ENCODE results near the gene SUZ12. TPM values are rescaled to one million over a fixed set of nuclear protein-coding genes. Genes with fewer than 3 reads are reported as not detected.
A peak's percentile ranks its signal among the peaks of the same experiment; 100 is the strongest.
"Not testable (repeated sequence)": the region's sequence is repeated elsewhere in the genome, so short reads cannot be mapped to it uniquely, and the experiment has no call there.

Gene SUZ12
- total RNA-seq, 1 donor from 2014 or later: 17.4 TPM

DNA sequence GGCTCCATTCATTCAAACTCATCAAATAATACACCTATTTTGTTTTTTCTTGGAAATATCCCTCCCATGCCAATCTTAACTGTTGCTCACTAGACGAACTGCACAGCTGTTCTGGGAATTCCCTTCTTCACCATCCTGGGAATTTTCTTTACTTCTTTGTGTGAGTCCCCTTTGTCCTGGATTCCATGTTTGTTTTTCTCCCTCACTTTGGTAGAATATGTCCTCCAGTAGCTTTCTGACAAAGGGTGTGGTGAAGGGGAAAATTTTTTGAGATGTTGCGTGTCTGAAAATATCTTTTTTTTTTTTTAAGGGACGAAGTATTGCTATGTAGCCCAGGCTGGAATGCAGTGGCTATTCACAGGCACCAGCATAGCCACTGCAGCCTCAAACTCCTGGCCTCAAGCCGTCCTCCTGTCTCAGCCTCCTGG lies 18.1 kb upstream of the SUZ12 start:
- no peak for DNase-seq (ENCODE audit: low read depth)

DNA sequence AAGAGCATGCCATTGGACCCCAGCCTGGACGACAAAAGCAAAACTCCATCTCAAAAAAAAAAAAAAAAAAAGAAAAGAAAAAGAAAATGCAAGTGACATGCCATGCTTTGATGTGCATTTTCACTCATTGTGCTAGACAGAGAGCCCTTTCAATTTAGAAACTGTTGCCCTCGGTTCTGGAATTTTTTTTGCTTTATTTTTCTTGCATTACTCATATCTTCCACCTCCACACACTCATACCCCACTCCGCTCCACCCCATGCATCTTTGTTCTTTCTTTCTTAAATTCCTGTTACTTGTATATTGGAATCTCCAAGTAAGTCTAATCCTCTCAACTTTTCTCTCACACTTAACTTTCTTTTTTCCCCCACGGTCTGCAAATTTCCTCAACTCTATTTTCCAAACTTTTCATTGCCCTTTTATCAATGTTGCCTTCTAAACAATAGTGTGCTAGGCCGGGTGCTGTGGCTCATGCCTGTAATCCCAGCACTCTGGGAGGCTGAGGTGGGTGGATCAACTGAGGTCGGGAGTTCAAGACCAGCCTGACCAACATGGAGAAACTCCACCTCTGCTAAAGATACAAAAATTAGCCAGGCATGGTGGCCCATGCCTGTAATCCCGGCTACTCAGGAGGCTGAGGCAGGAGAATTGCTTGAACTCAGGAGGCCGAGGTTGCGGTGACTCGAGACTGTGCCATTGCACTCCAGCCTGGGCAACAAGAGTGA lies 16.8 kb upstream of the SUZ12 start:
- no peak for FAIRE-seq
- Histone ChIP-seq H3K36me3 (ENCODE audit: control insufficient read depth, insufficient read depth, low read length) (no peaks in the 10 kb centered on the region), H3K27me3 (ENCODE audit: control insufficient read depth, insufficient read depth, low read length) (peaks cover 2% of the 10 kb centered on the region), H3K4me3 (ENCODE audit: low read depth, low read length) (no peak overlapping the region)
- no peak for DNase-seq (ENCODE audit: low read depth)
- TF ChIP-seq, protein P1, sequence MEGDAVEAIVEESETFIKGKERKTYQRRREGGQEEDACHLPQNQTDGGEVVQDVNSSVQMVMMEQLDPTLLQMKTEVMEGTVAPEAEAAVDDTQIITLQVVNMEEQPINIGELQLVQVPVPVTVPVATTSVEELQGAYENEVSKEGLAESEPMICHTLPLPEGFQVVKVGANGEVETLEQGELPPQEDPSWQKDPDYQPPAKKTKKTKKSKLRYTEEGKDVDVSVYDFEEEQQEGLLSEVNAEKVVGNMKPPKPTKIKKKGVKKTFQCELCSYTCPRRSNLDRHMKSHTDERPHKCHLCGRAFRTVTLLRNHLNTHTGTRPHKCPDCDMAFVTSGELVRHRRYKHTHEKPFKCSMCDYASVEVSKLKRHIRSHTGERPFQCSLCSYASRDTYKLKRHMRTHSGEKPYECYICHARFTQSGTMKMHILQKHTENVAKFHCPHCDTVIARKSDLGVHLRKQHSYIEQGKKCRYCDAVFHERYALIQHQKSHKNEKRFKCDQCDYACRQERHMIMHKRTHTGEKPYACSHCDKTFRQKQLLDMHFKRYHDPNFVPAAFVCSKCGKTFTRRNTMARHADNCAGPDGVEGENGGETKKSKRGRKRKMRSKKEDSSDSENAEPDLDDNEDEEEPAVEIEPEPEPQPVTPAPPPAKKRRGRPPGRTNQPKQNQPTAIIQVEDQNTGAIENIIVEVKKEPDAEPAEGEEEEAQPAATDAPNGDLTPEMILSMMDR (IDR thresholded peaks at IDR 0.05; ENCODE audit: insufficient read depth, low read length, severe bottlenecking): no peak

More for the DNA sequence above, 18.1 kb upstream of the SUZ12 start:
- TF ChIP-seq, protein P1 (IDR thresholded peaks at IDR 0.05; ENCODE audit: insufficient read depth, low read length, severe bottlenecking): no peak
- Histone ChIP-seq H3K4me3 (ENCODE audit: low read depth, low read length) (no peak overlapping the region), H3K27me3 (ENCODE audit: control insufficient read depth, insufficient read depth, low read length) (peaks cover 2% of the 10 kb centered on the region), H3K36me3 (ENCODE audit: control insufficient read depth, insufficient read depth, low read length) (no peaks in the 10 kb centered on the region)
- no peak for FAIRE-seq

DNA sequence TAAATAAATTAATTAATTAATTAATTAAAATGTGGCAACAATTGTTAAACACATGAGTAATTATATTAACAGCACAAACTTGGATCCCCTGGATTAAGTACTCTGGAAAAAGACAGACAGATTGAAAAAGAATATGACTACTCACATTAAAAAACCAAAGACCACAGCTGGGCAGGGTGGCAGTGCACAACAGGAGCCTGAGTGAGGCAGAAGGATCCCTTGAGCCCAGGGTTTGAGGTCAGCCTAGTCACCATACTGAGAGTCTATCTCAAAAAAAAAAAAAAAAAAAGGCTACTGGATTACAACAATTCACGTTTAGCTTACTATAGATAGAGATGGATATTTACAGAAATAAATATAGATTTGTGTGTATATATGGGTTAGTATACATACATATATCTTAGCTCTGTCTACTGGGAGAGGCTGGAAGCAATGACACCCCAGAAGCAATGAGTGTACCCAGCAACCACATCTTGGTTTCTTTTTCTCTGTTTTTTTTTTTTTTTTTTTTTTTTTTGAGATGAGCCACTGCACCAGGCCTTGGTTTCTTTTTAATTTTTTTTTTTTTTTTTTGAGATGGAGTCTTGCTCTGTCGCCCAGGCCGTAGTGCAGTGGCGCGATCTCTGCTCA lies 10.6 kb upstream of the SUZ12 start:
- Histone ChIP-seq H3K4me3 (ENCODE audit: low read depth, low read length) (no peak overlapping the region), H3K27me3 (ENCODE audit: control insufficient read depth, insufficient read depth, low read length) (no peaks in the 10 kb centered on the region), H3K36me3 (ENCODE audit: control insufficient read depth, insufficient read depth, low read length) (no peaks in the 10 kb centered on the region)
- TF ChIP-seq, protein P1 (IDR thresholded peaks at IDR 0.05; ENCODE audit: insufficient read depth, low read length, severe bottlenecking): no peak
- DNase-seq (ENCODE audit: low read depth) (no peak), FAIRE-seq (no peak)

DNA sequence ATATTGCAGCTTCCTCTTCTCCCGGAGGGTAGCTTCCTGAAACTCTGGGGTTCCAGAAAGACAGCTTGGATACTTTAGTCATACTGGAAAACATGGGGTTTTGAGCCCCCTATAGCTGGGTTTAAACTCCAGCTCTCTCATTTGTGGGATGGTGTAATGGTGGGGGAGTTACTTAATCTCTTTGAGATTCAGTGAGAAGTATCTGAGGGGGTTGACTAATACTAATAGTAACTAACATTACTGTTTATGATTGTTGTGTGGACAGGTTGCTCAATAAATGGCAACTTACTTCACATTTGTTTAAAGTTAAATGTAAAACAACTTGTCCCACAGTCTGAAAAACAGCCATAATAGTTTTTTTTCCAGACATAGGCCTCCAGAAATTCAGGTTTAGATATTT lies 5.1 kb upstream of the SUZ12 start:
- Histone ChIP-seq H3K27me3 (ENCODE audit: control insufficient read depth, insufficient read depth, low read length) (no peaks in the 10 kb centered on the region), H3K4me3 (ENCODE audit: low read depth, low read length) (no peak overlapping the region), H3K36me3 (ENCODE audit: control insufficient read depth, insufficient read depth, low read length) (no peaks in the 10 kb centered on the region)
- DNase-seq (ENCODE audit: low read depth) (peak; percentile 11), FAIRE-seq (no peak)
- TF ChIP-seq, protein P1 (IDR thresholded peaks at IDR 0.05; ENCODE audit: insufficient read depth, low read length, severe bottlenecking): no peak

DNA sequence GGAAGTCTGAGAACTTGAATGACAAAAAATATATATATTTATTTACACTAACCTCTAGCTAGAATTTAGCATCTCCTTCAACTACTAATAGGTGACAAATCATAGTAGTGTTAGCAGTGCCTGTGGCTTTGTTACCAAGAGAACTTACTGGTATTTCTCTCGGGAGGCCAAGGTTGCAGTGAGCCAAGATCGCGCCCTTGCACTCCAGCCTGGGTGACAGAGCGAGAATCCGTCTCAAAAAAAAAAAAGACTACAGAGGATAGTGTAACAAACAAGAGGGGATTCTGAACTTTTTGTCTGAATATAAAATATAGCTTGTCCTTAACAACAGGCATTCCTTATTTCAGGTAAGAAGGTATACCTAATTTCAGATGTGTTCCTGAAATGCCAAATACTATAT lies 1.3 kb upstream of the SUZ12 start:
- FAIRE-seq: no peak

DNA sequence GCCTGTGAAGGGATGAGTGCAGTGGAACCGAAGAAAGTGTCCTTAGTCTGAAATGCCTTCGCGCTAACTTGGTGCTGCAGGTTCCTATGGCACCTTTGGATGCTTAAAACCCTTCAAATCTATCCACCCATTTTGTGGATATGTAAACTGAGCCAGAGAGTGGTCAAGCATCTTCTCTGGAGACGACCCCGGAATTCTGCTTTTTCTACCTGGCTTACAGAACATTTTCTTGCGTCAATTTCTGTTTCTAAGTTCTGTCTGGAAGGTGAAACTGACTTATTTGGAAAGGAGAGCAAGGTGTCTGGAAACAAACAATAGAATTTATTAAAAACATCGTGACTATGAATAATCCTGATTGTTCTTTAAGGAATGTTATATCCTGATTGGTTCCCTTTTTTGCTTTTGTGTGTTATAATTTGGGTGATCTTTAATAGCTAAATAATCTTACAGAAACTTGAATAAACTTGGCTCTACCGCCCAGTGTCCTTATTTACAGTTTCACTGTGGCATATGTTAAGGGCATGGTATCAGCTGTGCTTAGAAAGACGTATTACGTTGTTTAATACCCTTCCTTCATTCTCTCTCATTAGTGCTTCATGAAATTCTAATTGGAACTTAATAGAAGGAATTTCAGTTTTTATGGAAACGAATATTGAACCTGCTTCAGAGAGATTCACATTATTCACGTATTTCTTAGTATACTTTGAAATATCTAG lies 1.3 kb downstream of the SUZ12 start:
- not testable (repeated sequence) for H3K36me3 ChIP-seq (ENCODE audit: control insufficient read depth, insufficient read depth, low read length); H3K27me3 ChIP-seq (ENCODE audit: control insufficient read depth, insufficient read depth, low read length)
- FAIRE-seq: peak; percentile 85
- peak; percentile 6 for DNase-seq (ENCODE audit: low read depth)
- peak overlapping the region; percentile 31 for H3K4me3 ChIP-seq (ENCODE audit: low read depth, low read length)

More for the DNA sequence above, 1.3 kb upstream of the SUZ12 start:
- no peak for DNase-seq (ENCODE audit: low read depth)
- no peaks in the 10 kb centered on the region for H3K36me3 ChIP-seq (ENCODE audit: control insufficient read depth, insufficient read depth, low read length)
- TF ChIP-seq, protein P1 (IDR thresholded peaks at IDR 0.05; ENCODE audit: insufficient read depth, low read length, severe bottlenecking): no peak
- H3K4me3 ChIP-seq (ENCODE audit: low read depth, low read length): no peak overlapping the region
- no peaks in the 10 kb centered on the region for H3K27me3 ChIP-seq (ENCODE audit: control insufficient read depth, insufficient read depth, low read length)

DNA sequence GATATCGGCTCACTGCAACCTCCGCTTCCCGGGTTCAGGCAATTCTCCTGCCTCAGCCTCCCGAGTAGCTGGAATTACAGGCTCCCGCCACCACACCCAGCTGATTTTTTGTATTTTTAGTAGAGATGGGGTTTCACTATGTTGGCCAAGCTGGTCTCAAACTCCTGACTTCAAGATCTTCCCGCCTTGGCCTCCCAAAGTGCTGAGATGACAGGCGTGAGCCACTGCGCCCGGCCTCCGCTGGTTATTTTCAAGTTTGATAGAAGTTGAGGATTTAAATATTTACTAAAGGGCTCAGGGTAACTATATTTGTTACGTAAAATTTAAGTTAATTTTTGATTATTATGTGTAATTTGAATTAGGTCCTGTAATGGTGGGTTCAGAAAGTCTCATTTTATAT lies 5.1 kb downstream of the SUZ12 start:
- FAIRE-seq; H3K27me3 ChIP-seq (ENCODE audit: control insufficient read depth, insufficient read depth, low read length); H3K36me3 ChIP-seq (ENCODE audit: control insufficient read depth, insufficient read depth, low read length); H3K4me3 ChIP-seq (ENCODE audit: low read depth, low read length); DNase-seq (ENCODE audit: low read depth): not testable (repeated sequence)

DNA sequence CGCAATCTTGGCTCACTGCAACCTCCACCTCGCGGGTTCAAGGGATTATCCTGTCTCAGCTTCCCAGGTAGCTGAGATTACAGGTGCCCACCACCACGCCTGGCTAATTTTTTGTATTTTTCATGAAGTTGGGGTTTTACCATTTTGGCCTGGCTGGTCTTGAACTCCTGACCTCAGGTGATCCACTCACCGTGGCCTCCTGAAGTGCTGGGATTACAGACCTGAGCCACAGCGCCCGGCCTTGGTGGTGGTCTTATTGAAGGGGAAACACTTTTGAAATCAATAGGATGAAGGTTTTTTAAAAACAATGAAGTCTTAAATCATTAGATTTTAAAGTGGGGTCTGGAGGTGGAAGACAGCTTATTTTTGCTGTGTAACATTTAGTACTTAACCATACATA lies 5.6 kb downstream of the SUZ12 start:
- H3K36me3 ChIP-seq (ENCODE audit: control insufficient read depth, insufficient read depth, low read length); FAIRE-seq; H3K27me3 ChIP-seq (ENCODE audit: control insufficient read depth, insufficient read depth, low read length); DNase-seq (ENCODE audit: low read depth); H3K4me3 ChIP-seq (ENCODE audit: low read depth, low read length): not testable (repeated sequence)

DNA sequence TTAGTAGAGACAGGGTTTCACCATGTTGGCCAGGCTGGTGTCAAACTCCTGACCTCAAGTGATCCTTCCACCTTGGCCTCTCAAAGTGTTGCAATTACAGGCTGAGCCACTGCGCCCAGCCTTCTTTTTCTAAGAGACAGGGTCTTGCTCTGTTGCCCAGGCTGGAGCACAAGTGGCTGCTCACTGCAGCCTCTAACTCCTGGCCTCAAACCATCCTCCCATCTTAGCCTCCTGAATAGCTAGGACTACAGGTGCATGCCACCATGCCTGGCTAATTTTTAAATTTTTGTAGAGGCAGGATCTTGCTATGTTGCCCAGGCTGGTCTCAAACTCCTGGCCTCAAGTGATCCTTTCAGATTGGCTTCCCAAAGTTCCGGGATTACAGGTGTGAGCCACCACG lies 15.1 kb downstream of the SUZ12 start:
- not testable (repeated sequence) for H3K36me3 ChIP-seq (ENCODE audit: control insufficient read depth, insufficient read depth, low read length); DNase-seq (ENCODE audit: low read depth); H3K27me3 ChIP-seq (ENCODE audit: control insufficient read depth, insufficient read depth, low read length); FAIRE-seq; H3K4me3 ChIP-seq (ENCODE audit: low read depth, low read length)

Data from bronchial epithelial cell (primary cell).